Measurements from ENCODE around the gene CBR1. TPM values are rescaled to one million over a fixed set of nuclear protein-coding genes. Genes with fewer than 3 reads are reported as not detected.

The CBR1 gene
- total RNA-seq, 1 experiment from 2014 or later = 41.1 TPM

GRCh38 chr21:36034211-36034913, 35.5 kb upstream of the CBR1 start:
- DNase-seq = no peak
- Histone ChIP-seq H3K4me1 (peaks cover 14% of the 10 kb centered on the region), H3K9me3 (no peaks in the 10 kb centered on the region), H3K4me3 (ENCODE audit: low read depth, low read length) (no peak overlapping the region), H3K27me3 (replicated peaks; ENCODE audit: control insufficient read depth, insufficient read depth, low read length) (no peaks in the 10 kb centered on the region), H3K36me3 (ENCODE audit: control insufficient read depth, insufficient read depth, low read length) (no peaks in the 10 kb centered on the region; the same call in 1 of the 2 replicates)
- intact Hi-C loops (cut with micrococcal nuclease; ENCODE audit: unreplicated experiment) = no loop called here
- Mint-ChIP-seq H3K27me3 (ENCODE audit: insufficient read depth, unreplicated experiment) (no peaks in the 10 kb centered on the region), H3K4me3 (ENCODE audit: unreplicated experiment) (no peak overlapping the region), H3K4me1 (ENCODE audit: low read depth, unreplicated experiment) (peaks cover 22% of the 10 kb centered on the region), H3K27ac (ENCODE audit: unreplicated experiment) (no peak overlapping the region), H3K9me3 (ENCODE audit: unreplicated experiment) (no peaks in the 10 kb centered on the region), H3K36me3 (ENCODE audit: insufficient read depth, unreplicated experiment) (peaks cover 22% of the 10 kb centered on the region)
- ChIA-PET POLR2A (no interaction called here), CTCF (interaction anchor here (0.6 to 1.2 kb wide), 3 partner anchors 79 to 366 kb away, joined by 3 to 8 read pairs (median 4); no protein-coding TSS in a partner anchor)
- TF ChIP-seq CTCF (IDR thresholded peaks at IDR 0.05; ENCODE audit: insufficient read depth in 1 of 2, low read depth in 1 of 2, low read length in 1 of 2, severe bottlenecking in 1 of 2, unreplicated experiment in 1 of 2) = no peak
- BruUV-seq (replicated peaks) = no TSS peak

- H3K36me3 Mint-ChIP-seq (ENCODE audit: insufficient read depth, unreplicated experiment) = peaks cover 23% of the 10 kb centered on the region
- no peaks in the 10 kb centered on the region for H3K9me3 ChIP-seq
- TF ChIP-seq CTCF (IDR thresholded peaks at IDR 0.05; ENCODE audit: insufficient read depth in 1 of 2, low read depth in 1 of 2, low read length in 1 of 2, severe bottlenecking in 1 of 2, unreplicated experiment in 1 of 2) = peak in 1 of 2 experiments; percentile 6
- H3K9me3 Mint-ChIP-seq (ENCODE audit: unreplicated experiment) = no peaks in the 10 kb centered on the region
- H3K27ac Mint-ChIP-seq (ENCODE audit: unreplicated experiment) = peak overlapping the region; percentile 53
- ChIA-PET CTCF (interaction anchor here (0.9 to 1.2 kb wide), 2 partner anchors 56 to 78 kb away, joined by 3 to 8 read pairs; no protein-coding TSS in a partner anchor), POLR2A (no interaction called here)
- H3K4me1 ChIP-seq = peaks cover 5% of the 10 kb centered on the region; the same call in 1 of the 2 replicates
- no peaks in the 10 kb centered on the region for H3K27me3 ChIP-seq (replicated peaks; ENCODE audit: control insufficient read depth, insufficient read depth, low read length)
- H3K27me3 Mint-ChIP-seq (ENCODE audit: insufficient read depth, unreplicated experiment) = no peaks in the 10 kb centered on the region
- H3K36me3 ChIP-seq (ENCODE audit: control insufficient read depth, insufficient read depth, low read length) = no peaks in the 10 kb centered on the region; the same call in 1 of the 2 replicates
- H3K4me3 ChIP-seq (ENCODE audit: low read depth, low read length) = no peak overlapping the region
- no peak overlapping the region for H3K4me3 Mint-ChIP-seq (ENCODE audit: unreplicated experiment)
- intact Hi-C loops (cut with micrococcal nuclease; ENCODE audit: unreplicated experiment) = no loop called here
- H3K4me1 Mint-ChIP-seq (ENCODE audit: low read depth, unreplicated experiment) = peaks cover 16% of the 10 kb centered on the region
- no TSS peak for BruUV-seq (replicated peaks)
- peak in 1 of 2 experiments; percentile 14 for DNase-seq
Observed at GRCh38 chr21:36035381-36035791, 34.4 kb upstream of the CBR1 start.

- H3K27ac Mint-ChIP-seq (ENCODE audit: unreplicated experiment) = no peak overlapping the region
Observed at GRCh38 chr21:36038701-36039497, 30.9 kb upstream of the CBR1 start.

More at GRCh38 chr21:36038701-36039497, 30.9 kb upstream of the CBR1 start:
- ChIA-PET POLR2A (interaction anchor here (0.5 kb wide), 1 partner anchor 58 kb away, joined by 4 read pairs; no protein-coding TSS in a partner anchor), CTCF (no interaction called here)
- H3K9me3 ChIP-seq = no peaks in the 10 kb centered on the region
- TF ChIP-seq CTCF (IDR thresholded peaks at IDR 0.05; ENCODE audit: insufficient read depth in 1 of 2, low read depth in 1 of 2, low read length in 1 of 2, severe bottlenecking in 1 of 2, unreplicated experiment in 1 of 2) = no peak
- no peak for DNase-seq
- Mint-ChIP-seq H3K9me3 (ENCODE audit: unreplicated experiment) (no peaks in the 10 kb centered on the region), H3K36me3 (ENCODE audit: insufficient read depth, unreplicated experiment) (peaks cover 33% of the 10 kb centered on the region), H3K4me1 (ENCODE audit: low read depth, unreplicated experiment) (peaks cover 10% of the 10 kb centered on the region), H3K4me3 (ENCODE audit: unreplicated experiment) (no peak overlapping the region), H3K27me3 (ENCODE audit: insufficient read depth, unreplicated experiment) (no peaks in the 10 kb centered on the region)
- H3K36me3 ChIP-seq (ENCODE audit: control insufficient read depth, insufficient read depth, low read length) = no peaks in the 10 kb centered on the region; the same call in 1 of the 2 replicates
- H3K27me3 ChIP-seq (replicated peaks; ENCODE audit: control insufficient read depth, insufficient read depth, low read length) = no peaks in the 10 kb centered on the region
- BruUV-seq (replicated peaks) = no TSS peak
- no peak overlapping the region for H3K4me3 ChIP-seq (ENCODE audit: low read depth, low read length)
- no peaks in the 10 kb centered on the region for H3K4me1 ChIP-seq
- intact Hi-C loops (cut with micrococcal nuclease; ENCODE audit: unreplicated experiment) = no loop called here

All from Caco-2 (cell line).